Brain microvascular endothelial cell (primary cell): ENCODE results near the gene SMAP2.

Source experiments
- DNase-seq: peaks from one replicate; pipeline ENCODE4 v3.0.0-alpha.2; 2020
- H3K27ac ChIP-seq: fragments of 250-450 bp; sonication (Bioruptor Pico); 2 replicates; pipeline ENCODE4 v1.5.1; 2020; ENCODE audit warnings: mild to moderate bottlenecking, moderate library complexity
- H3K27me3 ChIP-seq: fragments of 250-450 bp; sonication (Bioruptor Pico); replicated peaks from 2 replicates; pipeline ENCODE4 v1.5.1; 2020; ENCODE audit warnings: mild to moderate bottlenecking
- H3K36me3 ChIP-seq: fragments of 250-450 bp; sonication (Bioruptor Pico); replicated peaks from 2 replicates; pipeline ENCODE4 v1.5.1; 2020; ENCODE audit warnings: mild to moderate bottlenecking
- H3K4me3 ChIP-seq: 2 replicates; pipeline ENCODE4 v1.5.1; 2011; ENCODE audit warnings: low read depth, mild to moderate bottlenecking, control low read depth, low read length, moderate library complexity
- CTCF ChIP-seq: IDR thresholded peaks from 2 replicates; pipeline ENCODE4 v1.5.1; 2011; ENCODE audit warnings: low read depth, mild to moderate bottlenecking, moderate library complexity, low read length, control low read depth, inconsistent platforms; ENCODE audit errors: missing control alignments
- in situ Hi-C: cut with HindIII; loops from 2 replicates; pipeline ENCODE4 v1.10.0; 2017; ENCODE audit warnings: low sequenced_read_pairs, low pct_ligation_motif_present

The SMAP2 gene

GRCh38 chr1:40411294-40411693 lies 37.8 kb downstream of the SMAP2 start:
- H3K27me3 ChIP-seq, result no peaks in the 10 kb centered on the region
- in situ Hi-C loops, result no loop called here
- no peak for DNase-seq
- H3K36me3 ChIP-seq, result peaks cover 1% of the 10 kb centered on the region
- H3K4me3 ChIP-seq, result no peak overlapping the region
- no peak for TF ChIP-seq CTCF
- H3K27ac ChIP-seq, result no peak overlapping the region

- TF ChIP-seq CTCF, result no peak
- H3K27me3 ChIP-seq, result no peaks in the 10 kb centered on the region
- H3K4me3 ChIP-seq, result no peak overlapping the region
- H3K27ac ChIP-seq, result no peak overlapping the region
- in situ Hi-C loops, result no loop called here
- H3K36me3 ChIP-seq, result peaks cover 5% of the 10 kb centered on the region
- no peak for DNase-seq
Observed at GRCh38 chr1:40411843-40412242, 38.3 kb downstream of the SMAP2 start.

DNA sequence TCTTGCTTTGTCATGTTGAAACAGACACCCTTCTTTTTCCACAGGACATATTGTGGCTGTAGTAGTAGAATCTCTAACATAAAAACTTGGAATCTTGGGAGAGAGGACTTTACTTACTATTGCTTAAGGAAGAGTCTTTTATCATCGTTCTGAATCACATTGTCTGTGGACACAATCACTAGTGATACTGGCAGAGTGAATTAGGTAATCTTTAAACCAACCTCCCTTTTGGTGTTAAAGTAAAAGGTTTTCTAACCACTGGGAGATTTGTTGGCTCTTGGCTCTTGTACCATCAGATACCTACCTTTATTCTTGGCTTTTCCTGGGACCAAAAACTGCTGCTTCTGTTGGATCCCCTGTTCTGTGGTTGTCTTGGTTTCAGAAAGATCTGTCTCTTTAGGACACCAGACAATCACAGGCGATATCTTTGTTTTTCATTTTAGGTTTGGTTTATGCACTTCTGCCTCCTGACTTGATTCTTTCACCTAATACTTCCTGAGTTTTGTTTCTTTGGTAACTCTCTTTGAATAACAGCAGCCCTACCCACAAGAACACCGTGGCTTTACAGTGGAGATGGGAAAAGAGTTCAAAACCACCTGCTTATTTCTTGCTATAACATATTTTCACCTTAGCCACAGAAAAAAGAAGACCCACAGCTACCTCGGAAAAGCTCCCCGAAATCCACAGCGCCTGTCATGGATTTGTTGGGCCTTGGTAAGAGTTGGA lies 40.2 kb downstream of the SMAP2 start:
- no peak for TF ChIP-seq CTCF
- in situ Hi-C loops, result no loop called here
- no peak overlapping the region for H3K4me3 ChIP-seq
- DNase-seq, result no peak
- no peak overlapping the region for H3K27ac ChIP-seq
- no peaks in the 10 kb centered on the region for H3K27me3 ChIP-seq
- H3K36me3 ChIP-seq, result peaks cover 9% of the 10 kb centered on the region

DNA sequence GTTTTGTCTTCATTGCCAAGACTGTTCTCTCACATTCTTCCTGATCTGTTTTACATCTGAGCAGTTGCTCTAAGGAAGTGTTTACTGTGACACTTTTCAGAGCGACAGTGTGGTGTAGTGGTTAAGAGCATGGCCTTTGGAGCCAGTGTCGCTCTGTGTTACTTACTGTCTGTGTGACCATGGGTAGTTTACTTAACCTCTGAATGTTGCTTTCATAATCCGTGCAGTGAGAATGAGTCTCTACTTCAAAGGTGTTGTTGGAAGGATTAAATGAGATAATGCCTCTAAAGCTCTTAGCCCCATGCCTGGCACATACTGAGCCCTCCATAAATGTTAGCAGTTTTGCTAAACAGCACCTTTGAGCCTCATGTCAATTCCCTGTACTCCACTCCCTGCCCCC lies 40.8 kb downstream of the SMAP2 start:
- no peak overlapping the region for H3K27ac ChIP-seq
- TF ChIP-seq CTCF, result no peak

GRCh38 chr1:40416709-40417108 lies 43.2 kb downstream of the SMAP2 start:
- in situ Hi-C loops, result no loop called here
- no peak overlapping the region for H3K27ac ChIP-seq
- peaks cover 9% of the 10 kb centered on the region for H3K36me3 ChIP-seq
- no peaks in the 10 kb centered on the region for H3K27me3 ChIP-seq
- TF ChIP-seq CTCF, result no peak
- no peak overlapping the region for H3K4me3 ChIP-seq
- DNase-seq, result no peak

More for the DNA sequence above, 40.8 kb downstream of the SMAP2 start:
- no peak overlapping the region for H3K4me3 ChIP-seq
- in situ Hi-C loops, result no loop called here
- no peaks in the 10 kb centered on the region for H3K27me3 ChIP-seq
- no peak for DNase-seq
- peaks cover 9% of the 10 kb centered on the region for H3K36me3 ChIP-seq
